Measurements from ENCODE around the gene HDAC7. TPM values are rescaled to one million over a fixed set of nuclear protein-coding genes. Genes with fewer than 3 reads are reported as not detected.

Gene HDAC7
- total RNA-seq, 1 donor from 2014 or later: 67.9 TPM

GRCh38 chr12:47835831-47836155 is 16.1 kb upstream of the HDAC7 start:
- H3K36me3 Mint-ChIP-seq (ENCODE audit: unreplicated experiment): no peaks in the 10 kb centered on the region
- H3K4me3 Mint-ChIP-seq (ENCODE audit: unreplicated experiment): no peak overlapping the region
- no peak for DNase-seq
- H3K9me3 Mint-ChIP-seq (ENCODE audit: unreplicated experiment): peaks cover 4% of the 10 kb centered on the region
- H3K27me3 Mint-ChIP-seq (ENCODE audit: unreplicated experiment): peaks cover 3% of the 10 kb centered on the region
- TF ChIP-seq CTCF (IDR thresholded peaks at IDR 0.05; ENCODE audit: partially characterized antibody, unreplicated experiment): no peak
- peaks cover 5% of the 10 kb centered on the region for H3K4me1 Mint-ChIP-seq (ENCODE audit: low read depth, unreplicated experiment)
- H3K27ac Mint-ChIP-seq (ENCODE audit: unreplicated experiment): no peak overlapping the region

DNA sequence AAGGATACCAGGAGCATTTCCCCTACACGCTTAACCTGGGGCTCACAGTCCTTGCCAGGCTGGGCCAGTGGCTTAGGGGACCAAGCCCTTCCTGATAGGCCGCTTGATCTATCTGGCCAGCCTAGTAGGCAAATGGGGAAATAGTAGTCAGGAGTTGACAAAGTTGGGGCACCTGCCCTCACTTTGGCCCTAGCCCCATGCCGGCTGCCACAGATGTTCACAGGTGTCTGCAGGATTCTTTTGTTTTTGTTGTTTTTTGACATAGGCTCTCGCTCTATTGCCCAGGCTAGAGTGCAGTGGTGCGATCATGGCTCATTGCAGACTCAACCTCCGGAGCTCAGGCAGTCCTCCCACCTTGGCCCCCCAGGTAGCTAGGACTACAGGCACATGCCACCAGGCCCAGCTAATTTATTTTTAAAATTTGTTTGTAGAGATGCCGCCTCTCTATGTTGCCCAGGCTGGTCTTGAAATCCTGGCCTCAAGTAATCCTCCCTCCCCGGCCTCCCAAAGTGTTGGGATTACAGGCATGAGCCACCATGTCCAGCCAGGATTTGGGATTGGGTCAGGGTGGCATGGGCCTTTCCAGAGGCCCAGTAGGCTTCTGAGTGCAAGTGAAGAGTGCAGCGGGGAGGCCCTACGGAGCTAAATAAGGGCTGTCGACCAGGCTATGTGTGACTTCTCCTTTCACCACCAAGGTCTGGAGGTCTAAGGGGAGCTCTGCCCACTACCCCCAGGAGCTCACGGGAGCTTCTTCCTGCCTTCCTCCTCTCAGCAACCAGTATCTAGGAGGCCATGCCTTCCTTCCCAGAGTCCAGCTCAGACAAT is 15.5 kb upstream of the HDAC7 start:
- DNase-seq: no peak
- no peak for TF ChIP-seq CTCF (IDR thresholded peaks at IDR 0.05; ENCODE audit: partially characterized antibody, unreplicated experiment)
- peaks cover 3% of the 10 kb centered on the region for H3K27me3 Mint-ChIP-seq (ENCODE audit: unreplicated experiment)
- H3K4me3 Mint-ChIP-seq (ENCODE audit: unreplicated experiment): no peak overlapping the region
- H3K9me3 Mint-ChIP-seq (ENCODE audit: unreplicated experiment): peaks cover 4% of the 10 kb centered on the region
- peaks cover 5% of the 10 kb centered on the region for H3K4me1 Mint-ChIP-seq (ENCODE audit: low read depth, unreplicated experiment)
- H3K36me3 Mint-ChIP-seq (ENCODE audit: unreplicated experiment): no peaks in the 10 kb centered on the region
- no peak overlapping the region for H3K27ac Mint-ChIP-seq (ENCODE audit: unreplicated experiment)

- TF ChIP-seq CTCF (IDR thresholded peaks at IDR 0.05; ENCODE audit: partially characterized antibody, unreplicated experiment): no peak
- Mint-ChIP-seq H3K27me3 (ENCODE audit: unreplicated experiment) (peaks cover 3% of the 10 kb centered on the region), H3K36me3 (ENCODE audit: unreplicated experiment) (no peaks in the 10 kb centered on the region), H3K4me3 (ENCODE audit: unreplicated experiment) (no peak overlapping the region), H3K9me3 (ENCODE audit: unreplicated experiment) (peaks cover 4% of the 10 kb centered on the region), H3K4me1 (ENCODE audit: low read depth, unreplicated experiment) (peaks cover 7% of the 10 kb centered on the region), H3K27ac (ENCODE audit: unreplicated experiment) (no peak overlapping the region)
- no peak for DNase-seq
Observed at GRCh38 chr12:47834199-47834903, 14.6 kb upstream of the HDAC7 start.

DNA sequence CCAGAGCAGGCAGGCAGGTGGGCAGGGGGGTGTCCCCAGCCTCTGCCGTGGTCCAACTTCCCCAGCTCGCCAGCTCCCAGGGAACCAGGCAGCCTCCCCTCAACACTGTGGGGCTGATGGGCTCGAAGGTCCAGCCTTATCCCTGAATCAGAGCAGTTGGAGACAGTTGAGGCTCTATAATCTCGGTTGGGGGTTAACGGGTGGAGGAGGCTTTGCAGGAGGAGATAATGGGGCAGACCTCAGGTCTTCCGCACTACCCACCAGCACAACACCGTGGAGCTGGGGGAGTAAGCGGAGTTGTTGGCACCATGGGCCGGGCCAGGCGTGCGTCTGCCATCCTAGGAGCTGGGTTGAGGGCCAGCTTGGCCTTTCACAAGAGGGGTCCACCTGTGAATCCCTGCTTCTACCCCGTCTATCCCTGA is 13.9 kb upstream of the HDAC7 start:
- Mint-ChIP-seq H3K27ac (ENCODE audit: unreplicated experiment) (no peak overlapping the region), H3K4me1 (ENCODE audit: low read depth, unreplicated experiment) (peaks cover 10% of the 10 kb centered on the region), H3K27me3 (ENCODE audit: unreplicated experiment) (peaks cover 3% of the 10 kb centered on the region), H3K36me3 (ENCODE audit: unreplicated experiment) (no peaks in the 10 kb centered on the region), H3K4me3 (ENCODE audit: unreplicated experiment) (no peak overlapping the region), H3K9me3 (ENCODE audit: unreplicated experiment) (peaks cover 4% of the 10 kb centered on the region)
- DNase-seq: no peak
- TF ChIP-seq CTCF (IDR thresholded peaks at IDR 0.05; ENCODE audit: partially characterized antibody, unreplicated experiment): no peak

All from glutamatergic neuron (in vitro differentiated cells).